H9 (cell line): ENCODE measurements around the gene SNAI3. TPM values are rescaled to one million over a fixed set of nuclear protein-coding genes. Genes with fewer than 3 reads are reported as not detected.

Experiments used
- DNase-seq: peaks from one replicate; pipeline ENCODE4 v3.0.0-alpha.2; 2017
- H2AFZ ChIP-seq: one replicate; pipeline ENCODE4 v1.6.1; 2013; ENCODE audit warnings: mild to moderate bottlenecking, low read length, control low read depth, moderate library complexity
- H2AK5ac ChIP-seq: 2 replicates; pipeline ENCODE4 v1.6.1; 2013; ENCODE audit warnings: low read length, control low read depth, mixed read lengths; ENCODE audit not compliant: insufficient read length
- H2BK120ac ChIP-seq: one replicate; pipeline ENCODE4 v1.6.1; 2013; ENCODE audit warnings: low read depth, mild to moderate bottlenecking, low read length, control low read depth, inconsistent platforms; ENCODE audit not compliant: poor library complexity, severe bottlenecking
- H2BK12ac ChIP-seq: 2 replicates; pipeline ENCODE4 v1.6.1; 2013; ENCODE audit warnings: low read length, control low read depth, mixed read lengths, low read depth; ENCODE audit not compliant: insufficient read length
- H2BK15ac ChIP-seq: 2 replicates; pipeline ENCODE4 v1.6.1; 2013; ENCODE audit warnings: low read depth, low read length, control low read depth
- H2BK20ac ChIP-seq: one replicate; pipeline ENCODE4 v1.6.1; 2013; ENCODE audit warnings: low read depth, mild to moderate bottlenecking, low read length, control low read depth, inconsistent platforms; ENCODE audit not compliant: poor library complexity, severe bottlenecking
- H2BK5ac ChIP-seq: 2 replicates; pipeline ENCODE4 v1.6.1; 2013; ENCODE audit warnings: low read length, control low read depth, mixed read lengths; ENCODE audit not compliant: insufficient read length
- H3K14ac ChIP-seq: 2 replicates; pipeline ENCODE4 v1.6.1; 2013; ENCODE audit warnings: low read length, control low read depth; ENCODE audit not compliant: insufficient read depth
- H3K18ac ChIP-seq: 2 replicates; pipeline ENCODE4 v1.6.1; 2013; ENCODE audit warnings: low read depth, mild to moderate bottlenecking, mixed read lengths, low read length, control low read depth; ENCODE audit not compliant: insufficient read length
- H3K23ac ChIP-seq: 2 replicates; pipeline ENCODE4 v1.6.1; 2013; ENCODE audit warnings: low read length, control low read depth, mixed read lengths, low read depth; ENCODE audit not compliant: insufficient read length
- H3K23me2 ChIP-seq: 2 replicates; pipeline ENCODE4 v1.6.1; 2013; ENCODE audit warnings: low read depth, mild to moderate bottlenecking, mixed read lengths, low read length, control low read depth; ENCODE audit not compliant: insufficient read length, poor library complexity, severe bottlenecking
- H3K27ac ChIP-seq: 2 replicates; pipeline ENCODE4 v1.5.1; 2013; ENCODE audit warnings: low read length, control low read depth, mixed read lengths, low read depth; ENCODE audit not compliant: insufficient read length
- H3K27me3 ChIP-seq: 2 replicates; pipeline ENCODE4 v1.6.1; 2013; ENCODE audit warnings: low read length, control low read depth, inconsistent platforms; ENCODE audit not compliant: insufficient read depth
- H3K4ac ChIP-seq: 2 replicates; pipeline ENCODE4 v1.6.1; 2013; ENCODE audit warnings: low read depth, mild to moderate bottlenecking, control low read depth, inconsistent platforms, low read length, moderate library complexity
- H3K4me1 ChIP-seq: 2 replicates; pipeline ENCODE4 v1.6.1; 2013; ENCODE audit warnings: low read length, control low read depth, inconsistent platforms; ENCODE audit not compliant: insufficient read depth
- H3K4me2 ChIP-seq: 2 replicates; pipeline ENCODE4 v1.6.1; 2013; ENCODE audit warnings: low read length, control low read depth, mixed read lengths; ENCODE audit not compliant: insufficient read length, insufficient read depth
- H3K56ac ChIP-seq: 2 replicates; pipeline ENCODE4 v1.6.1; 2013; ENCODE audit warnings: low read depth, mild to moderate bottlenecking, mixed read lengths, low read length, control low read depth; ENCODE audit not compliant: insufficient read length
- H3K79me1 ChIP-seq: 2 replicates; pipeline ENCODE4 v1.6.1; 2013; ENCODE audit warnings: low read depth, mild to moderate bottlenecking, moderate library complexity, low read length, control low read depth, inconsistent platforms; ENCODE audit not compliant: insufficient read depth, poor library complexity, severe bottlenecking
- H3K79me2 ChIP-seq: 2 replicates; pipeline ENCODE4 v1.6.1; 2013; ENCODE audit warnings: low read length, control low read depth, inconsistent platforms; ENCODE audit not compliant: insufficient read depth
- H3K9ac ChIP-seq: 2 replicates; pipeline ENCODE4 v1.6.1; 2013; ENCODE audit warnings: low read length, control low read depth, mixed read lengths; ENCODE audit not compliant: insufficient read length; ENCODE audit errors: extremely low read depth
- H3K9me3 ChIP-seq: one replicate; pipeline ENCODE4 v1.6.1; 2013; ENCODE audit warnings: low read depth, low read length, inconsistent platforms; ENCODE audit not compliant: control insufficient read depth
- H3T11ph ChIP-seq: one replicate; pipeline ENCODE4 v1.6.1; 2013; ENCODE audit warnings: mild to moderate bottlenecking, low read length, control low read depth, inconsistent platforms
- H4K20me1 ChIP-seq: one replicate; pipeline ENCODE4 v1.6.1; 2013; ENCODE audit not compliant: control insufficient read depth, insufficient read length, insufficient read depth
- H4K5ac ChIP-seq: 2 replicates; pipeline ENCODE4 v1.6.1; 2013; ENCODE audit warnings: low read depth, mild to moderate bottlenecking, mixed read lengths, low read length, control low read depth; ENCODE audit not compliant: insufficient read length
- H4K8ac ChIP-seq: replicated peaks from 2 replicates; pipeline ENCODE4 v1.6.1; 2013; ENCODE audit warnings: low read length, control low read depth, mixed read lengths, low read depth; ENCODE audit not compliant: insufficient read length
- H4K91ac ChIP-seq: 2 replicates; pipeline ENCODE4 v1.6.1; 2013; ENCODE audit warnings: low read depth, mild to moderate bottlenecking, moderate library complexity, mixed read lengths, low read length, control low read depth; ENCODE audit not compliant: insufficient read length
- H3K27ac Mint-ChIP-seq, 3 experiments: 2 replicates in 2 of 3; 3 replicates in 1 of 3; pipeline ENCODE4 v1.8.0; 2020 to 2021; ENCODE audit warnings: mixed read lengths in 3 of 3, mild to moderate bottlenecking in 1 of 3, moderate library complexity in 1 of 3
- H3K27me3 Mint-ChIP-seq: 2 replicates; pipeline ENCODE4 v1.8.0; 2021; ENCODE audit warnings: low read depth, mild to moderate bottlenecking, moderate library complexity, mixed read lengths
- H3K36me3 Mint-ChIP-seq, 3 experiments: 2 replicates in 2 of 3; 3 replicates in 1 of 3; pipeline ENCODE4 v1.8.0; 2020 to 2021; ENCODE audit warnings: low read depth in 3 of 3, mixed read lengths in 3 of 3; ENCODE audit not compliant: insufficient read depth in 1 of 3
- H3K4me1 Mint-ChIP-seq, 2 experiments: 2 replicates each; pipeline ENCODE4 v1.8.0; 2020; ENCODE audit warnings: mixed read lengths in 2 of 2
- H3K4me3 Mint-ChIP-seq, 2 experiments: 2 replicates in 1 of 2; 3 replicates in 1 of 2; pipeline ENCODE4 v1.8.0; 2020 to 2021; ENCODE audit warnings: mild to moderate bottlenecking in 2 of 2, mixed read lengths in 2 of 2, moderate library complexity in 1 of 2
- H3K9me3 Mint-ChIP-seq, 2 experiments: 2 replicates in 1 of 2; 3 replicates in 1 of 2; pipeline ENCODE4 v1.8.0; 2020; ENCODE audit warnings: mild to moderate bottlenecking in 2 of 2, mixed read lengths in 2 of 2, moderate library complexity in 1 of 2
- CTCF ChIP-seq: fragments of 200-600 bp; sonication (generic); conservative IDR thresholded peaks from 3 replicates; pipeline ENCODE4 v1.8.0; 2021; ENCODE audit warnings: antibody characterized with exemption, mild to moderate bottlenecking
- WGBS: extraction: QIAGEN DNeasy Blood & Tissue Kit; methylation state at CpG from one replicate; pipeline ENCODE4 v1.1.7; 2013; ENCODE audit warnings: missing lambda C conversion rate, low lambda C conversion rate, mixed read lengths; ENCODE audit not compliant: insufficient read length; ENCODE audit errors: extremely low coverage; 5-methylcytosine and 5-hydroxymethylcytosine counted together
- total RNA-seq: library from RNA; stranded (reverse); gene quantifications from 2 replicates; pipeline ENCODE4 v1.2.1, GENCODE V29; 2021

Gene SNAI3
- total RNA-seq, 1 experiment from 2014 or later: 3.2 TPM

GRCh38 chr16:88711750-88712340 is 25.5 kb upstream of the SNAI3 start:
- WGBS: no CpG with 5 or more reads among the region's 18 CpGs

More at GRCh38 chr16:88711750-88712340, 25.5 kb upstream of the SNAI3 start:
- H2BK15ac ChIP-seq: no peak overlapping the region
- H2AFZ ChIP-seq: no peak overlapping the region
- H4K5ac ChIP-seq: no peak overlapping the region
- peaks cover 8 to 14% of the 10 kb centered on the region in 2 experiments for H3K4me1 Mint-ChIP-seq
- no peak overlapping the region for H2BK12ac ChIP-seq
- H3K4me1 ChIP-seq: peaks cover 3% of the 10 kb centered on the region; the same call in 1 of the 2 replicates
- H3K23me2 ChIP-seq: peaks cover 2% of the 10 kb centered on the region
- H3K79me1 ChIP-seq: no peaks in the 10 kb centered on the region
- no peak overlapping the region for H3K56ac ChIP-seq
- H3K4me2 ChIP-seq: no peak overlapping the region
- no peak overlapping the region for H2BK120ac ChIP-seq
- no peak overlapping the region for H3K27ac ChIP-seq
- no peaks in the 10 kb centered on the region; a peak in 1 of 5 replicates for H3K9me3 Mint-ChIP-seq
- no peak overlapping the region for H2BK20ac ChIP-seq
- no peaks in the 10 kb centered on the region for H3K9me3 ChIP-seq
- no peak overlapping the region for H3K4ac ChIP-seq
- no peak overlapping the region for H3K4me3 Mint-ChIP-seq
- no peak for DNase-seq
- no peaks in the 10 kb centered on the region for H4K20me1 ChIP-seq
- no peak overlapping the region for H3K18ac ChIP-seq
- no peak overlapping the region; the same call in 1 of the 2 replicates for H3K14ac ChIP-seq
- no peak overlapping the region for H4K8ac ChIP-seq
- H3K36me3 Mint-ChIP-seq: peaks cover under 1 to 9% (median 8%) of the 10 kb centered on the region in 3 experiments; a peak in 5 of 7 replicates
- no peak overlapping the region for H3T11ph ChIP-seq
- no peaks in the 10 kb centered on the region for H3K27me3 ChIP-seq
- no peaks in the 10 kb centered on the region for H3K27me3 Mint-ChIP-seq
- H3K27ac Mint-ChIP-seq: peak overlapping the region; percentile 39 to 62 (median 61); a peak in 2 of 7 replicates
- no peak overlapping the region for H3K23ac ChIP-seq
- no peak overlapping the region for H3K9ac ChIP-seq
- H2BK5ac ChIP-seq: no peak overlapping the region
- no peaks in the 10 kb centered on the region; the same call in 1 of the 2 replicates for H3K79me2 ChIP-seq
- no peak for TF ChIP-seq CTCF
- H2AK5ac ChIP-seq: no peak overlapping the region
- H4K91ac ChIP-seq: no peak overlapping the region
